OCI-LY7 (cell line): Measurements from ENCODE around the gene CDH16. TPM values are rescaled to one million over a fixed set of nuclear protein-coding genes. Genes with fewer than 3 reads are reported as not detected.

ENCODE experiments used
- BruUV-seq: library from RNA; stranded (reverse); fragments of 400-500 nt; replicated peaks from 2 replicates; lab custom pipeline; 2021; lab: Mats Ljungman, UMichigan
- CTCF ChIA-PET: fragments of 300-600 bp; sonication (Branson Sonifier 250); formaldehyde crosslinking; loops from one replicate; lab custom pipeline; 2022; ENCODE audit warnings: antibody characterized with exemption; ENCODE audit not compliant: unreplicated experiment; lab: Charles Lee
- POLR2A ChIA-PET: fragments of 300-600 bp; sonication (Branson Sonifier 250); formaldehyde crosslinking; loops from one replicate; lab custom pipeline; 2022; ENCODE audit warnings: antibody characterized with exemption; lab: Charles Lee
- DNase-seq: peaks from one replicate; pipeline ENCODE4 v3.0.0-alpha.2; 2015; ENCODE audit warnings: low spot score
- H2AFZ ChIP-seq: fragments of 200-600 bp; sonication (generic), shearing (Covaris generic); 2 replicates; pipeline ENCODE4 v1.6.1; 2014; ENCODE audit warnings: mild to moderate bottlenecking, antibody characterized with exemption, low read length, moderate library complexity
- H3K27ac ChIP-seq: fragments of 200-600 bp; sonication (generic); 2 replicates; pipeline ENCODE4 v1.5.1; 2014; ENCODE audit warnings: mixed run types, low read depth, mild to moderate bottlenecking, moderate library complexity, low read length, inconsistent platforms; ENCODE audit not compliant: poor library complexity, severe bottlenecking
- H3K36me3 ChIP-seq: fragments of 200-600 bp; sonication (generic); 2 replicates; pipeline ENCODE4 v1.6.1; 2014; ENCODE audit warnings: mild to moderate bottlenecking, antibody characterized with exemption, low read length, moderate library complexity, mixed read lengths; ENCODE audit not compliant: insufficient read depth
- H3K4me1 ChIP-seq: fragments of 200-600 bp; sonication (generic); 2 replicates; pipeline ENCODE4 v1.5.1; 2014; ENCODE audit warnings: mild to moderate bottlenecking, low read length; ENCODE audit not compliant: insufficient read depth, poor library complexity, severe bottlenecking
- H3K4me2 ChIP-seq: fragments of 200-600 bp; sonication (generic); 2 replicates; pipeline ENCODE4 v1.6.1; 2014; ENCODE audit warnings: mild to moderate bottlenecking, low read length
- H3K4me3 ChIP-seq: fragments of 200-600 bp; sonication (generic); 2 replicates; pipeline ENCODE4 v1.5.1; 2014; ENCODE audit warnings: mild to moderate bottlenecking, low read depth, low read length; ENCODE audit not compliant: poor library complexity, severe bottlenecking
- H3K79me2 ChIP-seq: fragments of 200-600 bp; sonication (generic); 2 replicates; pipeline ENCODE4 v1.6.1; 2016; ENCODE audit warnings: low read depth, mild to moderate bottlenecking, low read length, moderate library complexity, mixed read lengths; ENCODE audit not compliant: insufficient read depth
- H3K9me2 ChIP-seq: fragments of 200-600 bp; sonication (generic); 2 replicates; pipeline ENCODE4 v1.6.1; 2016; ENCODE audit warnings: mild to moderate bottlenecking, low read length, mixed read lengths; ENCODE audit not compliant: insufficient read depth
- H3K9me3 ChIP-seq: fragments of 200-600 bp; sonication (generic); 2 replicates; pipeline ENCODE4 v1.6.1; 2014; ENCODE audit warnings: mild to moderate bottlenecking, mixed run types, low read length, mixed read lengths
- H4K20me1 ChIP-seq: fragments of 200-600 bp; sonication (generic); 2 replicates; pipeline ENCODE4 v1.6.1; 2014; ENCODE audit warnings: mild to moderate bottlenecking, antibody characterized with exemption, low read length, moderate library complexity, mixed read lengths; ENCODE audit not compliant: insufficient read depth
- EZH2phosphoT487 ChIP-seq: fragments of 200-600 bp; sonication (generic); IDR thresholded peaks from 2 replicates; pipeline ENCODE4 v1.6.1; 2018; ENCODE audit warnings: low read depth, borderline replicate concordance, mild to moderate bottlenecking, mixed run types, antibody characterized with exemption, low read length, moderate library complexity, mixed read lengths
- intact Hi-C: fragments of 100-400 bp; cut with micrococcal nuclease; formaldehyde crosslinking; loops from one replicate; pipeline ENCODE4 v1.10.0; 2022; ENCODE audit not compliant: unreplicated experiment
- total RNA-seq, 2 experiments: library from RNA; depleted of rRNA in 1 of 2; stranded (reverse); fragments of >200 nt in 1 of 2; shearing (Covaris generic) in 1 of 2; gene quantifications; 2 replicates each; pipeline ENCODE4 v1.2.3, GENCODE V29; 2014 to 2022
- TF ChIP-seq, protein P1 (sequence below): fragments of 200-600 bp; sonication (generic); conservative IDR thresholded peaks from 2 replicates; pipeline ENCODE4 v1.5.1; 2014; ENCODE audit warnings: mild to moderate bottlenecking, antibody characterized with exemption, low read length, moderate library complexity, mixed read lengths

CDH16 gene
- total RNA-seq, 2 experiments from 2014 or later, result not detected

GRCh38 chr16:66894055-66894454, 24.6 kb downstream of the CDH16 start:
- intact Hi-C loops, result no loop called here
- CTCF ChIA-PET, result no interaction called here
- Histone ChIP-seq H3K27ac (no peak overlapping the region), H3K9me3 (no peaks in the 10 kb centered on the region), H3K79me2 (no peaks in the 10 kb centered on the region), H4K20me1 (no peaks in the 10 kb centered on the region), H2AFZ (no peak overlapping the region), H3K4me3 (no peak overlapping the region), H3K4me1 (no peaks in the 10 kb centered on the region), H3K4me2 (no peak overlapping the region), H3K36me3 (peaks cover 5% of the 10 kb centered on the region), H3K9me2 (no peaks in the 10 kb centered on the region)
- TF ChIP-seq EZH2phosphoT487, result no peak
- TF ChIP-seq, protein P1, sequence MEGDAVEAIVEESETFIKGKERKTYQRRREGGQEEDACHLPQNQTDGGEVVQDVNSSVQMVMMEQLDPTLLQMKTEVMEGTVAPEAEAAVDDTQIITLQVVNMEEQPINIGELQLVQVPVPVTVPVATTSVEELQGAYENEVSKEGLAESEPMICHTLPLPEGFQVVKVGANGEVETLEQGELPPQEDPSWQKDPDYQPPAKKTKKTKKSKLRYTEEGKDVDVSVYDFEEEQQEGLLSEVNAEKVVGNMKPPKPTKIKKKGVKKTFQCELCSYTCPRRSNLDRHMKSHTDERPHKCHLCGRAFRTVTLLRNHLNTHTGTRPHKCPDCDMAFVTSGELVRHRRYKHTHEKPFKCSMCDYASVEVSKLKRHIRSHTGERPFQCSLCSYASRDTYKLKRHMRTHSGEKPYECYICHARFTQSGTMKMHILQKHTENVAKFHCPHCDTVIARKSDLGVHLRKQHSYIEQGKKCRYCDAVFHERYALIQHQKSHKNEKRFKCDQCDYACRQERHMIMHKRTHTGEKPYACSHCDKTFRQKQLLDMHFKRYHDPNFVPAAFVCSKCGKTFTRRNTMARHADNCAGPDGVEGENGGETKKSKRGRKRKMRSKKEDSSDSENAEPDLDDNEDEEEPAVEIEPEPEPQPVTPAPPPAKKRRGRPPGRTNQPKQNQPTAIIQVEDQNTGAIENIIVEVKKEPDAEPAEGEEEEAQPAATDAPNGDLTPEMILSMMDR, result no peak
- BruUV-seq, result no TSS peak
- POLR2A ChIA-PET, result no interaction called here
- no peak for DNase-seq

- intact Hi-C loops, result no loop called here
- H3K79me2 ChIP-seq, result no peaks in the 10 kb centered on the region
- no peak for DNase-seq
- no peaks in the 10 kb centered on the region for H3K9me2 ChIP-seq
- ChIA-PET CTCF (no interaction called here), POLR2A (interaction anchor here (1.8 kb wide), 1 partner anchor 11 kb away, joined by 4 read pairs; the partner anchor contains the start of gene PDP2)
- no peaks in the 10 kb centered on the region for H3K4me1 ChIP-seq
- BruUV-seq, result no TSS peak
- H3K36me3 ChIP-seq, result peaks cover 19% of the 10 kb centered on the region
- H3K4me2 ChIP-seq, result no peak overlapping the region
- no peaks in the 10 kb centered on the region for H3K9me3 ChIP-seq
- H4K20me1 ChIP-seq, result no peaks in the 10 kb centered on the region
- H3K4me3 ChIP-seq, result no peak overlapping the region
- H2AFZ ChIP-seq, result no peak overlapping the region
- no peak for TF ChIP-seq EZH2phosphoT487
- TF ChIP-seq, protein P1, result no peak
- H3K27ac ChIP-seq, result no peak overlapping the region
Measured at GRCh38 chr16:66891797-66892196, 26.9 kb downstream of the CDH16 start.

- POLR2A ChIA-PET, result no interaction called here
Measured at GRCh38 chr16:66891360-66891759, 27.3 kb downstream of the CDH16 start.

More at GRCh38 chr16:66891360-66891759, 27.3 kb downstream of the CDH16 start:
- Histone ChIP-seq H3K4me1 (no peaks in the 10 kb centered on the region), H3K9me3 (no peaks in the 10 kb centered on the region), H3K4me3 (no peak overlapping the region), H4K20me1 (no peaks in the 10 kb centered on the region), H3K36me3 (peaks cover 24% of the 10 kb centered on the region), H3K4me2 (no peak overlapping the region), H3K9me2 (no peaks in the 10 kb centered on the region), H2AFZ (no peak overlapping the region), H3K79me2 (no peaks in the 10 kb centered on the region), H3K27ac (no peak overlapping the region)
- no peak for DNase-seq
- no TSS peak for BruUV-seq
- intact Hi-C loops, result no loop called here
- CTCF ChIA-PET, result no interaction called here
- TF ChIP-seq, protein P1, result no peak
- TF ChIP-seq EZH2phosphoT487, result no peak
